GM12878 (cell line): ENCODE results near the gene GALNTL6. TPM values are rescaled to one million over a fixed set of nuclear protein-coding genes. Genes with fewer than 3 reads are reported as not detected.

Experiments used
- ATAC-seq: fragments of 200-7000 bp; cut with Tn5 transposase; 3 replicates; pipeline ENCODE4 v1.9.1; 2020; ENCODE audit warnings: mild to moderate bottlenecking, moderate library complexity
- BruUV-seq: library from RNA; stranded (reverse); fragments of 400-500 nt; replicated peaks from 2 replicates; lab custom pipeline; 2021; lab: Mats Ljungman, UMichigan
- CTCF ChIA-PET: fragments of 300-600 bp; sonication (Branson Sonifier 250); formaldehyde crosslinking; extraction: SDS; loops from one replicate; lab custom pipeline; 2021; ENCODE audit warnings: inconsistent platforms; lab: Yijun Ruan, JAX
- POLR2A ChIA-PET: fragments of 350-600 bp; formaldehyde crosslinking; extraction: SDS; loops from one replicate; lab custom pipeline; 2021; ENCODE audit warnings: inconsistent platforms; lab: Charles Lee
- RAD21 ChIA-PET: fragments of 300-600 bp; sonication (Branson Sonifier 250); formaldehyde crosslinking; loops from one replicate; lab custom pipeline; 2023; ENCODE audit warnings: antibody characterized with exemption; ENCODE audit not compliant: unreplicated experiment; lab: Charles Lee
- SMC1A ChIA-PET: fragments of 300-600 bp; sonication (Branson Sonifier 250); formaldehyde crosslinking; loops from one replicate; lab custom pipeline; 2023; ENCODE audit not compliant: unreplicated experiment, uncharacterized antibody; lab: Charles Lee
- DNase-seq: peaks from one replicate; pipeline ENCODE4 v3.0.0-alpha.2; 2011; ENCODE audit warnings: low read depth, low spot score
- FAIRE-seq: peaks from 3 replicates; lab custom pipeline; 2011; peaks lifted over from hg19 to GRCh38; lab: Jason Lieb, UNC
- H2AFZ ChIP-seq: 2 replicates; pipeline ENCODE4 v1.6.0; 2011; ENCODE audit warnings: low read depth, low read length, control low read depth; ENCODE audit not compliant: control insufficient read depth
- H3K27ac ChIP-seq: 2 replicates; pipeline ENCODE4 v1.5.1; 2011; ENCODE audit warnings: control low read depth; ENCODE audit not compliant: control insufficient read depth, insufficient read depth
- H3K27me3 ChIP-seq, 2 experiments: replicated peaks in 1 of 2; 2 replicates each; pipeline versions ENCODE4 v1.6.0 to v1.6.1; 2011; ENCODE audit warnings: low read length in 1 of 2; ENCODE audit not compliant: control insufficient read depth in 2 of 2, insufficient read depth in 2 of 2
- H3K36me3 ChIP-seq, 2 experiments: 2 replicates each; pipeline ENCODE4 v1.5.1; 2011; ENCODE audit warnings: low read length in 1 of 2; ENCODE audit not compliant: control insufficient read depth in 2 of 2, insufficient read depth in 2 of 2
- H3K4me1 ChIP-seq: 2 replicates; pipeline ENCODE4 v1.6.1; 2011; ENCODE audit warnings: mild to moderate bottlenecking, low read length, moderate library complexity, mixed read lengths; ENCODE audit not compliant: control insufficient read depth, insufficient read depth
- H3K4me2 ChIP-seq: 2 replicates; pipeline ENCODE4 v1.6.0; 2011; ENCODE audit warnings: control low read depth; ENCODE audit not compliant: control insufficient read depth, insufficient read depth
- H3K4me3 ChIP-seq: fragments of 200-600 bp; sonication (generic); 2 replicates; pipeline ENCODE4 v1.5.1; 2016
- H3K79me2 ChIP-seq: 2 replicates; pipeline ENCODE4 v1.6.0; 2011; ENCODE audit warnings: low read length; ENCODE audit not compliant: control insufficient read depth, insufficient read depth
- H3K9ac ChIP-seq: 2 replicates; pipeline ENCODE4 v1.8.0; 2011; ENCODE audit warnings: low read length, control low read depth, mixed read lengths; ENCODE audit not compliant: control insufficient read depth, insufficient read depth
- H3K9me3 ChIP-seq: replicated peaks from 3 replicates; pipeline ENCODE4 v1.5.1; 2011; ENCODE audit warnings: mild to moderate bottlenecking, low read length; ENCODE audit not compliant: control insufficient read depth, insufficient read depth
- H4K20me1 ChIP-seq: 2 replicates; pipeline ENCODE4 v1.6.0; 2011; ENCODE audit not compliant: control insufficient read depth, insufficient read depth
- BACH1 ChIP-seq: fragments of 450-650 bp; IDR thresholded peaks from 2 replicates; pipeline ENCODE4 v1.6.1; 2017; ENCODE audit warnings: mild to moderate bottlenecking, borderline replicate concordance
- E2F8 ChIP-seq: fragments of 450-650 bp; IDR thresholded peaks from 2 replicates; pipeline ENCODE4 v1.6.1; 2018; ENCODE audit warnings: mild to moderate bottlenecking, low read depth, moderate library complexity; ENCODE audit not compliant: partially characterized antibody
- MYC ChIP-seq: IDR thresholded peaks from 2 replicates; pipeline ENCODE4 v1.6.1; 2011; ENCODE audit warnings: mild to moderate bottlenecking, low read length, moderate library complexity, inconsistent platforms; ENCODE audit not compliant: insufficient read depth, insufficient replicate concordance, insufficient read length, severe bottlenecking
- POLR2AphosphoS2 ChIP-seq: IDR thresholded peaks from 2 replicates; pipeline ENCODE4 v1.6.1; 2011; ENCODE audit warnings: low read depth, mild to moderate bottlenecking, low read length, improper control_type of control experiment, moderate library complexity
- SMAD1 ChIP-seq: fragments of 450-650 bp; IDR thresholded peaks from 2 replicates; pipeline ENCODE4 v1.6.1; 2018; ENCODE audit warnings: mild to moderate bottlenecking, low read depth; ENCODE audit not compliant: partially characterized antibody
- SRF ChIP-seq, 2 experiments: IDR thresholded peaks; 2 replicates each; pipeline ENCODE4 v1.6.1; 2011; ENCODE audit warnings: low read depth in 2 of 2, low read length in 2 of 2, mild to moderate bottlenecking in 1 of 2, moderate library complexity in 1 of 2
- TBL1XR1 ChIP-seq: IDR thresholded peaks from 2 replicates; pipeline ENCODE4 v1.6.1; 2012; ENCODE audit warnings: low read depth, low read length, improper control_type of control experiment
- ZNF207 ChIP-seq: fragments of 450-650 bp; IDR thresholded peaks from 2 replicates; pipeline ENCODE4 v1.6.1; 2014; ENCODE audit warnings: antibody characterized with exemption, mild to moderate bottlenecking, borderline replicate concordance
- WGBS: methylation state at CpG from one replicate; pipeline ENCODE4 v1.1.6; 2016; ENCODE audit warnings: low lambda C conversion rate; ENCODE audit not compliant: insufficient replicate concordance, insufficient coverage; ENCODE audit errors: missing lambda C conversion rate; 5-methylcytosine and 5-hydroxymethylcytosine counted together
- in situ Hi-C: fragments of 300-500 bp; cut with MboI; formaldehyde crosslinking; loops from 9 replicates; pipeline ENCODE4 v1.14.3; 2018; ENCODE audit warnings: mixed read lengths
- intact Hi-C: fragments of 100-400 bp; cut with micrococcal nuclease; formaldehyde crosslinking; loops from one replicate; pipeline ENCODE4 v1.14.2; 2022; ENCODE audit not compliant: unreplicated experiment
- polyA plus RNA-seq, 11 experiments: library from polyadenylated mRNA; depleted of rRNA in 4 of 11; unstranded in 6 of 11; stranded (reverse) in 5 of 11; fragments of >200 nt; fragmentation: Nextera tagmentation in 4 of 11; fragmentation: Illumina TruSeq in 1 of 11; extraction: Ambion mirVana in 4 of 11; extraction: Trizol in 1 of 11; gene quantifications; 1 replicate in 1 of 11; 2 replicates in 10 of 11; pipeline versions ENCODE4 v1.2.1 to v1.2.3, GENCODE V29; 2011 to 2016; ENCODE audit warnings: inconsistent platforms in 2 of 11, missing spikeins in 2 of 11, low read depth in 1 of 11
- total RNA-seq, 4 experiments: library from RNA; depleted of rRNA in 3 of 4; stranded (reverse); fragments of >200 nt in 3 of 4; fragmentation: Illumina TruSeq in 1 of 4; extraction: Trizol in 1 of 4; gene quantifications; 2 replicates each; pipeline versions ENCODE4 v1.2.1 to v1.2.3, GENCODE V29; 2013 to 2021

Gene GALNTL6
- total and polyA plus RNA-seq, 10 of the 15 experiments (the other 5 are each of a cell fraction or from before 2014, with no cell fraction given): 0.01 to 0.29 TPM; not detected in 8

- TF ChIP-seq E2F8: no peak
Measured at GRCh38 chr4:172018358-172018757, 205.2 kb downstream of the GALNTL6 start (continued).

GRCh38 chr4:172035562-172035961 is 222.4 kb downstream of the GALNTL6 start:
- CTCF ChIA-PET: no interaction called here

More at GRCh38 chr4:172035562-172035961, 222.4 kb downstream of the GALNTL6 start:
- Histone ChIP-seq H3K27ac (no peak overlapping the region), H3K4me2 (no peak overlapping the region), H4K20me1 (no peaks in the 10 kb centered on the region), H2AFZ (no peak overlapping the region), H3K36me3 (no peaks in the 10 kb centered on the region), H3K9ac (no peak overlapping the region), H3K27me3 (no peaks in the 10 kb centered on the region), H3K4me1 (no peaks in the 10 kb centered on the region), H3K9me3 (no peaks in the 10 kb centered on the region), H3K79me2 (no peaks in the 10 kb centered on the region), H3K4me3 (no peak overlapping the region)
- ChIA-PET POLR2A (no interaction called here), RAD21 (no interaction called here), SMC1A (no interaction called here)
- FAIRE-seq: no peak
- TF ChIP-seq ZNF207 (no peak), TBL1XR1 (no peak), MYC (no peak), BACH1 (no peak), POLR2AphosphoS2 (no peak), SRF (IDR thresholded peaks at IDR 0.05; ENCODE audit: low read depth in 2 of 2, low read length in 2 of 2) (no peak), SMAD1 (no peak)
- intact Hi-C loops (loop anchor here (2.0 kb wide), 1 partner anchor 189 kb away; no protein-coding TSS in a partner anchor), in situ Hi-C loops (no loop called here)
- no TSS peak for BruUV-seq
- no peak for DNase-seq
- no peak for ATAC-seq
- 33% methylated on average over 2 of the region's 2 CpGs for WGBS
